Karpas-422 (cell line): Measurements from ENCODE around the gene CALY. TPM values are rescaled to one million over a fixed set of nuclear protein-coding genes. Genes with fewer than 3 reads are reported as not detected.

Source experiments
- DNase-seq: peaks from one replicate; pipeline ENCODE4 v3.0.0-alpha.2; 2015
- H2AFZ ChIP-seq: fragments of 200-600 bp; sonication (generic); 2 replicates; pipeline ENCODE4 v1.6.1; 2014; ENCODE audit warnings: antibody characterized with exemption, low read length, mixed read lengths
- H3K27ac ChIP-seq: fragments of 200-600 bp; sonication (generic); 2 replicates; pipeline ENCODE4 v1.5.1; 2014; ENCODE audit warnings: mild to moderate bottlenecking, low read length, moderate library complexity
- H3K27me3 ChIP-seq: fragments of 200-600 bp; sonication (generic); 2 replicates; pipeline ENCODE4 v1.6.1; 2014; ENCODE audit warnings: low read length, mixed read lengths
- H3K36me3 ChIP-seq: fragments of 200-600 bp; sonication (generic); 2 replicates; pipeline ENCODE4 v1.6.1; 2014; ENCODE audit warnings: low read length, mixed read lengths; ENCODE audit not compliant: insufficient read depth
- H3K4me1 ChIP-seq: fragments of 200-600 bp; sonication (generic); 2 replicates; pipeline ENCODE4 v1.6.1; 2014; ENCODE audit warnings: mild to moderate bottlenecking, low read length, mixed read lengths
- H3K4me2 ChIP-seq: fragments of 200-600 bp; sonication (generic); 2 replicates; pipeline ENCODE4 v1.6.1; 2014; ENCODE audit warnings: low read length, low read depth, mild to moderate bottlenecking; ENCODE audit not compliant: poor library complexity, severe bottlenecking
- H3K4me3 ChIP-seq: fragments of 200-600 bp; sonication (generic); 2 replicates; pipeline ENCODE4 v1.5.1; 2014; ENCODE audit warnings: mild to moderate bottlenecking, antibody characterized with exemption, low read length, mixed read lengths
- H3K79me2 ChIP-seq: fragments of 200-600 bp; sonication (generic); 2 replicates; pipeline ENCODE4 v1.6.1; 2014; ENCODE audit warnings: mild to moderate bottlenecking, low read length, mixed read lengths
- H3K9ac ChIP-seq: fragments of 200-600 bp; sonication (generic); 2 replicates; pipeline ENCODE4 v1.6.0; 2014; ENCODE audit warnings: low read length
- H3K9me2 ChIP-seq: fragments of 200-600 bp; sonication (generic), shearing (Covaris generic); replicated peaks from 2 replicates; pipeline ENCODE4 v1.6.0; 2014; ENCODE audit warnings: mild to moderate bottlenecking, low read length, moderate library complexity; ENCODE audit not compliant: insufficient read depth
- H3K9me3 ChIP-seq: fragments of 300-700, 200-600 bp; sonication (generic); 2 replicates; pipeline ENCODE4 v1.6.1; 2014; ENCODE audit warnings: low read length, mixed read lengths
- H4K20me1 ChIP-seq: fragments of 200-600 bp; sonication (generic); 2 replicates; pipeline ENCODE4 v1.6.1; 2014; ENCODE audit warnings: mild to moderate bottlenecking, antibody characterized with exemption, low read length, low read depth; ENCODE audit not compliant: insufficient read depth
- total RNA-seq: library from RNA; depleted of rRNA; stranded (reverse); fragments of >200 nt; shearing (Covaris generic); gene quantifications from 2 replicates; pipeline ENCODE4 v1.2.3, GENCODE V29; 2014; ENCODE audit warnings: low replicate concordance

Gene CALY
- total RNA-seq, 1 experiment from 2014 or later, result not detected

- Histone ChIP-seq H3K27ac (no peak overlapping the region), H3K4me3 (no peak overlapping the region), H3K79me2 (peaks cover 62% of the 10 kb centered on the region), H3K4me2 (no peak overlapping the region), H3K9me2 (no peaks in the 10 kb centered on the region), H4K20me1 (peaks cover 37% of the 10 kb centered on the region; the same call in 1 of the 2 replicates), H3K36me3 (peaks cover 16% of the 10 kb centered on the region), H2AFZ (no peak overlapping the region), H3K9ac (no peak overlapping the region), H3K27me3 (no peaks in the 10 kb centered on the region), H3K9me3 (no peaks in the 10 kb centered on the region), H3K4me1 (peaks cover 18% of the 10 kb centered on the region)
- no peak for DNase-seq
Measured at GRCh38 chr10:133306097-133306476, 30.6 kb downstream of the CALY start.

- H3K4me1 ChIP-seq, result peaks cover 13% of the 10 kb centered on the region
- H3K27me3 ChIP-seq, result no peaks in the 10 kb centered on the region
- no peak overlapping the region for H2AFZ ChIP-seq
- H4K20me1 ChIP-seq, result peaks cover 27% of the 10 kb centered on the region; the same call in 1 of the 2 replicates
- no peak overlapping the region for H3K9ac ChIP-seq
- no peak overlapping the region for H3K4me2 ChIP-seq
- no peak overlapping the region for H3K4me3 ChIP-seq
- H3K79me2 ChIP-seq, result peaks cover 54% of the 10 kb centered on the region
- no peak overlapping the region for H3K27ac ChIP-seq
- no peak for DNase-seq
- H3K9me2 ChIP-seq, result no peaks in the 10 kb centered on the region
- H3K36me3 ChIP-seq, result 0 out of 2 replicates have a peak, but pooled peaks cover 2% of the 10 kb centered on the region
- no peaks in the 10 kb centered on the region for H3K9me3 ChIP-seq
Measured at GRCh38 chr10:133303206-133303605, 33.5 kb downstream of the CALY start.

- no peaks in the 10 kb centered on the region for H3K9me2 ChIP-seq
- H3K27ac ChIP-seq, result no peak overlapping the region
- H3K4me2 ChIP-seq, result no peak overlapping the region
- 0 out of 2 replicates have a peak, but pooled peaks cover 2% of the 10 kb centered on the region for H3K36me3 ChIP-seq
- no peaks in the 10 kb centered on the region for H3K27me3 ChIP-seq
- peaks cover 6% of the 10 kb centered on the region for H3K4me1 ChIP-seq
- H2AFZ ChIP-seq, result no peak overlapping the region
- H4K20me1 ChIP-seq, result peaks cover 18% of the 10 kb centered on the region; the same call in 1 of the 2 replicates
- peaks cover 44% of the 10 kb centered on the region for H3K79me2 ChIP-seq
- no peaks in the 10 kb centered on the region for H3K9me3 ChIP-seq
- no peak for DNase-seq
- H3K4me3 ChIP-seq, result no peak overlapping the region
- no peak overlapping the region for H3K9ac ChIP-seq
Measured at GRCh38 chr10:133302230-133302629, 34.5 kb downstream of the CALY start.

GRCh38 chr10:133299738-133300137 is 37.0 kb downstream of the CALY start:
- Histone ChIP-seq H3K4me3 (no peak overlapping the region), H3K9me3 (no peaks in the 10 kb centered on the region), H3K27ac (no peak overlapping the region), H3K79me2 (peaks cover 21% of the 10 kb centered on the region), H3K9ac (no peak overlapping the region), H3K36me3 (0 out of 2 replicates have a peak, but pooled peaks cover 2% of the 10 kb centered on the region), H3K27me3 (no peaks in the 10 kb centered on the region), H2AFZ (no peak overlapping the region), H3K4me1 (no peaks in the 10 kb centered on the region), H3K4me2 (no peak overlapping the region), H3K9me2 (no peaks in the 10 kb centered on the region), H4K20me1 (peaks cover 11% of the 10 kb centered on the region; the same call in 1 of the 2 replicates)
- no peak for DNase-seq

- no peak for DNase-seq
- H3K27me3 ChIP-seq, result no peaks in the 10 kb centered on the region
- no peak overlapping the region for H2AFZ ChIP-seq
- H3K79me2 ChIP-seq, result peaks cover 18% of the 10 kb centered on the region
- H3K36me3 ChIP-seq, result 0 out of 2 replicates have a peak, but pooled peaks cover 2% of the 10 kb centered on the region
- no peak overlapping the region for H3K4me3 ChIP-seq
- no peak overlapping the region for H3K4me2 ChIP-seq
- H3K9me2 ChIP-seq, result no peaks in the 10 kb centered on the region
- no peaks in the 10 kb centered on the region for H3K9me3 ChIP-seq
- no peaks in the 10 kb centered on the region for H3K4me1 ChIP-seq
- no peak overlapping the region for H3K9ac ChIP-seq
- no peak overlapping the region for H3K27ac ChIP-seq
- peaks cover 10% of the 10 kb centered on the region; the same call in 1 of the 2 replicates for H4K20me1 ChIP-seq
Measured at GRCh38 chr10:133299224-133299623, 37.5 kb downstream of the CALY start.

- Histone ChIP-seq H3K27me3 (no peaks in the 10 kb centered on the region), H3K9ac (no peak overlapping the region), H3K9me3 (no peaks in the 10 kb centered on the region), H3K36me3 (0 out of 2 replicates have a peak, but pooled peaks cover 2% of the 10 kb centered on the region), H3K9me2 (no peaks in the 10 kb centered on the region), H3K4me1 (no peaks in the 10 kb centered on the region), H3K4me3 (no peak overlapping the region), H4K20me1 (peaks cover 2% of the 10 kb centered on the region; the same call in 1 of the 2 replicates), H3K4me2 (no peak overlapping the region), H2AFZ (no peak overlapping the region), H3K27ac (no peak overlapping the region), H3K79me2 (peaks cover 10% of the 10 kb centered on the region)
- no peak for DNase-seq
Measured at GRCh38 chr10:133298466-133298865, 38.2 kb downstream of the CALY start.

GRCh38 chr10:133297504-133297903 is 39.2 kb downstream of the CALY start:
- no peaks in the 10 kb centered on the region for H3K9me3 ChIP-seq
- H3K9me2 ChIP-seq, result no peaks in the 10 kb centered on the region
- 0 out of 2 replicates have a peak, but pooled peaks cover 2% of the 10 kb centered on the region for H3K36me3 ChIP-seq
- no peak overlapping the region for H3K9ac ChIP-seq
- no peaks in the 10 kb centered on the region for H3K4me1 ChIP-seq
- no peak overlapping the region for H3K27ac ChIP-seq
- H3K27me3 ChIP-seq, result no peaks in the 10 kb centered on the region
- no peak overlapping the region for H2AFZ ChIP-seq
- no peaks in the 10 kb centered on the region for H4K20me1 ChIP-seq
- no peak overlapping the region for H3K4me3 ChIP-seq
- no peak overlapping the region for H3K4me2 ChIP-seq
- peaks cover 1% of the 10 kb centered on the region; the same call in 1 of the 2 replicates for H3K79me2 ChIP-seq
- DNase-seq, result no peak

- H3K4me1 ChIP-seq, result no peaks in the 10 kb centered on the region
- no peak overlapping the region for H3K4me2 ChIP-seq
- H3K9ac ChIP-seq, result no peak overlapping the region
- no peak overlapping the region for H3K27ac ChIP-seq
- no peak overlapping the region for H2AFZ ChIP-seq
- no peaks in the 10 kb centered on the region for H4K20me1 ChIP-seq
- no peaks in the 10 kb centered on the region for H3K9me3 ChIP-seq
- no peaks in the 10 kb centered on the region for H3K9me2 ChIP-seq
- no peaks in the 10 kb centered on the region for H3K27me3 ChIP-seq
- H3K4me3 ChIP-seq, result no peak overlapping the region
- no peaks in the 10 kb centered on the region for H3K79me2 ChIP-seq
- no peak for DNase-seq
- 0 out of 2 replicates have a peak, but pooled peaks cover 2% of the 10 kb centered on the region for H3K36me3 ChIP-seq
Measured at GRCh38 chr10:133295426-133296320, 41.0 kb downstream of the CALY start.
